Lower leg skin (tissue), 3 donors: ENCODE results near the gene HCN4.

Experiments
- POLR2A ChIP-seq, 2 donors: fragments of 450-650 bp; IDR thresholded peaks; one replicate each; pipeline ENCODE4 v1.6.1; 2016 to 2017; ENCODE audit warnings: antibody characterized with exemption in 2 of 2, mild to moderate bottlenecking in 1 of 2, moderate library complexity in 1 of 2
- TF ChIP-seq, protein P1 (sequence below), 3 donors: fragments of 450-650 bp; IDR thresholded peaks; one replicate each; pipeline ENCODE4 v1.5.1; 2016; ENCODE audit warnings: antibody characterized with exemption in 3 of 3, mild to moderate bottlenecking in 3 of 3, moderate library complexity in 2 of 3

DNA sequence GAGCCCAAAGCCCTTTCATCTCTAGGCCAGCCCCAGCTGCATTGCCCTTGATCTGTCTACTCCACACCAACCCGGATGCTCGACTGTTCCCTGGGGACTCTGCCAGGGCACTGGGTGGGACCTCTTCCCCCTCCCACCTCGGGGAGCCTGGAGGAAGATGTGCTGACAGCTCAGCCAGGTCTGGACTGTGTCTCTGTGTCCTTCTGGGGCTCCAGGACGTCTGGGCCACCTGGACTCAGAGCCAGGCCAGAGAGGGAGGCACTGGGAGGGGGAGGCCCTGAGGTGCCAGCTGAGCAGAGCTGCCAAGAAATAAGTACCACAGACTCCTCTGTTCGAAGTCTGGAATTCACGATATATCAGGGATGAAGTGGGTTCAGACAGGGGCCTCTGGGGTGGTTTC lies 5.8 kb upstream of the HCN4 start:
- TF ChIP-seq, protein P1, sequence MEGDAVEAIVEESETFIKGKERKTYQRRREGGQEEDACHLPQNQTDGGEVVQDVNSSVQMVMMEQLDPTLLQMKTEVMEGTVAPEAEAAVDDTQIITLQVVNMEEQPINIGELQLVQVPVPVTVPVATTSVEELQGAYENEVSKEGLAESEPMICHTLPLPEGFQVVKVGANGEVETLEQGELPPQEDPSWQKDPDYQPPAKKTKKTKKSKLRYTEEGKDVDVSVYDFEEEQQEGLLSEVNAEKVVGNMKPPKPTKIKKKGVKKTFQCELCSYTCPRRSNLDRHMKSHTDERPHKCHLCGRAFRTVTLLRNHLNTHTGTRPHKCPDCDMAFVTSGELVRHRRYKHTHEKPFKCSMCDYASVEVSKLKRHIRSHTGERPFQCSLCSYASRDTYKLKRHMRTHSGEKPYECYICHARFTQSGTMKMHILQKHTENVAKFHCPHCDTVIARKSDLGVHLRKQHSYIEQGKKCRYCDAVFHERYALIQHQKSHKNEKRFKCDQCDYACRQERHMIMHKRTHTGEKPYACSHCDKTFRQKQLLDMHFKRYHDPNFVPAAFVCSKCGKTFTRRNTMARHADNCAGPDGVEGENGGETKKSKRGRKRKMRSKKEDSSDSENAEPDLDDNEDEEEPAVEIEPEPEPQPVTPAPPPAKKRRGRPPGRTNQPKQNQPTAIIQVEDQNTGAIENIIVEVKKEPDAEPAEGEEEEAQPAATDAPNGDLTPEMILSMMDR (IDR thresholded peaks at IDR 0.05) = no peak
- no peak for TF ChIP-seq POLR2A (IDR thresholded peaks at IDR 0.05)
